BLaER1 treated with 17β-estradiol and CSF1 and Interleukin-3, amounts not matched to agents 10 nM and 100 nM (cell line): Measurements from ENCODE around the gene MRPS23.

Experiments
- H3K27ac ChIP-seq, 11 experiments: shearing (Covaris generic); formaldehyde crosslinking; 2 replicates each; pipeline ENCODE4 v1.8.1; 2022
- H3K27me3 ChIP-seq, 11 experiments: shearing (Covaris generic); formaldehyde crosslinking; 2 replicates each; pipeline ENCODE4 v1.8.1; 2022
- H3K36me3 ChIP-seq, 11 experiments: shearing (Covaris generic); formaldehyde crosslinking; 2 replicates each; pipeline ENCODE4 v1.8.1; 2022
- H3K4me1 ChIP-seq, 10 experiments: shearing (Covaris generic); formaldehyde crosslinking; 2 replicates each; pipeline ENCODE4 v1.8.1; 2022
- H3K4me2 ChIP-seq, 11 experiments: shearing (Covaris generic); formaldehyde crosslinking; 2 replicates each; pipeline ENCODE4 v1.8.1; 2022
- H3K4me3 ChIP-seq, 10 experiments: shearing (Covaris generic); formaldehyde crosslinking; 2 replicates each; pipeline ENCODE4 v1.8.1; 2022
- H3K9ac ChIP-seq, 11 experiments: shearing (Covaris generic); formaldehyde crosslinking; 2 replicates each; pipeline ENCODE4 v1.8.1; 2022
- H3K9me3 ChIP-seq, 11 experiments: shearing (Covaris generic); formaldehyde crosslinking; replicated peaks in 1 of 11; 2 replicates each; pipeline ENCODE4 v1.8.1; 2022
- H4K20me1 ChIP-seq, 11 experiments: shearing (Covaris generic); formaldehyde crosslinking; 2 replicates each; pipeline ENCODE4 v1.8.1; 2022
- Cebpa-rat ChIP-seq, 11 experiments: shearing (Covaris generic); IDR thresholded peaks; 2 replicates each; pipeline ENCODE4 v1.8.1; 2022

The MRPS23 gene

DNA sequence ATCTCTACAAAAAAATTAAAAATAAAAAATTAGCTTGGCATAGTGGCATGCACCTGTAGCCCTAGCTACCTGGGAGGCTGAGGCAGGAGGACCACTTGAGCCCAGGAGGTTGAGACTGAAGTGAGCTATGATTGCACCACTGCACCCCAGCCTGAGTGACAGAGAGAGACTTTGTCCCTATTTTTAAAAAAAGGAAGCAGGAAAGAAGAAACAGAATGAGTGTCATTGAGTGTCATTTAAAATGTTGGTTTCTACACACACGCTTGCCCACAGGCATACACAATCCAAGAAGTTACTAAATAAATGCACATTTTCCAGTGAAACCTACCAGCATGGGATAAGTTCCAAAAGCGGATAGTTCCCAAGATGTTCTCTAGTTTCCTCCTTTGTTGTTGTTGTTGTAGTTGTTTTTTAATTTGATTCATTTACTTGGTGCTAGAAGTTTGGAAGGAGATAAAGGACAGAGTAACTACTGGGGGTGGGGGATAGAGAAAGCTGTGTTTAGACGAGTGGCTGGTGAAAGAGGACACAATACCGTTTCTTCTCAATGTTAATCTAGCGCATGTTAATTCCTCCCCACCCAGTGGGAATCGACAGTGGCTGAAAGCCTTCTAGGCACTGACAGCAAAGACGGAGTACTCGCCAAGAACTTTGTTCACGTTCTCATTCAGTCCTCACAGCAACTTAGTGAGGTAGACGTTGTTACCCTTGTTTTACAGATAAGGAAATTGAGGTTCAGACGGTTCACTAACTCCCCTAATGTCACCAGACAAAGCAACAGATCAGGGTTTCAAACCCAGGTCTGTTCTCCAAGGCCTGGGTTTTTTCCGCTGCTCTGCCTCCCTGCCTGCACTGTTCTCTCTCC is 17.3 kb downstream of the MRPS23 start:
- Histone ChIP-seq H3K4me3 (peak overlapping the region; percentile 42 to 64 (median 51); a peak in 17 of 20 replicates), H3K4me2 (peak overlapping the region; percentile 68 to 93 (median 86)), H3K4me1 (peaks cover 17 to 53% (median 44%) of the 10 kb centered on the region in 10 experiments), H3K36me3 (peaks cover 7 to 15% (median 9%) of the 10 kb centered on the region in 11 experiments; a peak in 18 of 22 replicates), H4K20me1 (peaks cover 0 to 5% (median 0%) of the 10 kb centered on the region in 11 experiments; a peak in 3 of 22 replicates), H3K27me3 (no peaks in the 10 kb centered on the region), H3K9ac (peak overlapping the region; percentile 43 to 84 (median 77); a peak in 21 of 22 replicates), H3K9me3 (no peaks in the 10 kb centered on the region), H3K27ac (peak overlapping the region in 9 of 11 experiments; percentile 64 to 93 (median 86); a peak in 20 of 22 replicates)
- TF ChIP-seq Cebpa-rat (IDR thresholded peaks at IDR 0.05) = peak in 6 of 11 experiments; percentile 37 to 75 (median 52); a peak in 6 of 22 replicates

DNA sequence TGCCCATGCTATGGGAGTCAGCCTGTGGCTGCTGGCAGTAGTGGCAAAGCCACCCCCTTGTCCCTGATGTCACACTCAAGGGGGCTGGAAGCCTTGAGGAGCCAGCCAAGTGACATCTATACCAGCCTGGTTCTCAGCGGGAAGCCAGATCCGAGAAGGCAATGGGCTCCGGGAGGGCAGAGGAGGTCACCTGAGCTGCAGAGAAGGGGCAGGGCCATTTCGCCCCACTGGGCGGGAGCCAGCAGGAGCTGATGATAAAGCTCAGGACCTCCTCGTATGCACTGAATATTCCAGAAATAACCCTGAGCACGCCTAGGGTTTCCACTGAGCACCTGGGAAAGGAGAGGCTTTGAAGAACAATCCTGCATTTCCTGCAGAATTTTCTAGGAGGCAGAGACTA is 19.0 kb downstream of the MRPS23 start:
- Histone ChIP-seq H3K36me3 (no peaks in the 10 kb centered on the region), H3K27ac (peak overlapping the region in 5 of 11 experiments; percentile 3 to 93 (median 91); a peak in 6 of 22 replicates), H3K9me3 (no peaks in the 10 kb centered on the region), H3K4me2 (peak overlapping the region in 8 of 11 experiments; percentile 5 to 93 (median 82); a peak in 10 of 22 replicates), H3K9ac (no peak overlapping the region), H3K4me3 (no peak overlapping the region), H3K27me3 (no peaks in the 10 kb centered on the region), H3K4me1 (peaks cover 17 to 53% (median 44%) of the 10 kb centered on the region in 10 experiments), H4K20me1 (peaks cover 0 to 5% (median 0%) of the 10 kb centered on the region in 11 experiments; a peak in 3 of 22 replicates)
- TF ChIP-seq Cebpa-rat (IDR thresholded peaks at IDR 0.05) = no peak

DNA sequence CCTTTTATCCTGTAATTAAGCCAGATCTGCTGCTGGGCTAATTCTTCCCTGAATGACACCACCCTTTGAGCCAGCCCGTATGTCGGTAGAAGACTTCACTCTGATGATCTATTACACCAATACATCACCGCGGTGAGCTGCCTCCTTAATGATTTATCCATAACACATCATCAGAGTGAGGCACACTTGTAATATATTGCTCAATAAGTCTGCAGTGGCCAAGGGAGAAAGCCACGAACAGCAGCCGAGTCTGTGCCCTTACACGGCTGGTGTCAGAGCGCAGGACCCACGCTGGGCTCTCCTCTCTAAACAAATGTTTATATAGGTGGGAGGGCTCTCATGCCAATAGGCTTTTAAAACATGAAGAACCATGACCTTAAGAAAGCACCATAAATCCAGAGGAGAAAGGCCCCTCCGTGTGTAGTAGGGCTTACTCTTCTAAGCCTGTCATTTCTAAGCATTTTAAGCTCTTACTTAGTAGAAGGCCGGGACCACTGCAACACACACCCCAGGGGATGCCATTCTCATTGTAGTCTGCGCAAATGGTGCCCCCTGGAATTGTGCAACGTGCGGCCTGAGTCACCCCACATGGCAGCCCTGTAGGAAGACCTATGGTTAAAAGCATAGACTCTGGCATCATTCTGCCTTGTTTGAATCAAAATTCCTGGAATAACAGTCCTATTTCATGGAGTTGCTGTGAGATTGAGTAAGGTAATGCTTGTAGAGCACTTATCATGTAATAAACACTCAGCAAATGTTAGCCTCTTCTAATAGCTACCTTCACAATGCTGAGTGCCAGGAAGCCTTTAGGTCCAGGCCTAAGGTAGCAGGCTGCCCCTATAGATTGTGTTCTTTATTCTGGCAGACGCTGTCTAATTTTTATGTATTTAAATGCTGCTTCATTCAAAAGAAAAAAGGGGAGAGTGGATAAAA is 26.1 kb downstream of the MRPS23 start:
- no peak overlapping the region for H3K4me3 ChIP-seq
- no peak overlapping the region for H3K27ac ChIP-seq
- H3K36me3 ChIP-seq = no peaks in the 10 kb centered on the region
- H3K4me1 ChIP-seq = peaks cover 3 to 17% (median 8%) of the 10 kb centered on the region in 10 experiments; a peak in 11 of 20 replicates
- no peak overlapping the region for H3K9ac ChIP-seq
- H3K27me3 ChIP-seq = no peaks in the 10 kb centered on the region
- peak in 2 of 11 experiments; percentile 12 to 50; a peak in 2 of 22 replicates for TF ChIP-seq Cebpa-rat (IDR thresholded peaks at IDR 0.05)
- H4K20me1 ChIP-seq = no peaks in the 10 kb centered on the region
- H3K4me2 ChIP-seq = peak overlapping the region in 1 of 11 experiments; percentile 2; a peak in 2 of 22 replicates
- no peaks in the 10 kb centered on the region for H3K9me3 ChIP-seq

DNA sequence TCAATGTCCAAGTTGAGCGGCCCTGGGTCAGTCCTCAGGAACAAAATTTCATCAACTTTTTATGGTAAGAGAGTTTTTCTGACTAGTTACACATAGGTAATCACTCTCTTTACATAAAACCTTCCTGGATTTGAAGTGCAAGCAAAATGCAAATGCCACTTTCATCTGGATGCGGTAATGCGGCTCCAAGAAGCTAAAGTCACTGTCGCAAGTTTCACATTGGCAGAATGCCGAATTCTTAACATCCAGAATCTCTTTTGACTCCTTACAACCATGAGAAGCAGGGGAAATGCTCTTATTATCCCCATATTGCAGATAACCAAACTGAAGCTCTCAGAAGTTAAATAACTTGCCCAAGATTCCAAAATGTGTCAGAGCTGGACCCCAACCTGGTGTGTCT is 30.0 kb downstream of the MRPS23 start:
- Histone ChIP-seq H4K20me1 (no peaks in the 10 kb centered on the region), H3K9ac (no peak overlapping the region), H3K27me3 (peaks cover 0 to 7% (median 0%) of the 10 kb centered on the region in 11 experiments; a peak in 1 of 22 replicates), H3K27ac (no peak overlapping the region), H3K4me3 (no peak overlapping the region), H3K9me3 (no peaks in the 10 kb centered on the region), H3K36me3 (no peaks in the 10 kb centered on the region), H3K4me1 (peaks cover 10 to 27% (median 14%) of the 10 kb centered on the region in 10 experiments; a peak in 19 of 20 replicates), H3K4me2 (0 out of 22 replicates have a peak overlapping the region, but pooled peaks of 1 of the 11 experiments have one; percentile 50)
- no peak for TF ChIP-seq Cebpa-rat (IDR thresholded peaks at IDR 0.05)

DNA sequence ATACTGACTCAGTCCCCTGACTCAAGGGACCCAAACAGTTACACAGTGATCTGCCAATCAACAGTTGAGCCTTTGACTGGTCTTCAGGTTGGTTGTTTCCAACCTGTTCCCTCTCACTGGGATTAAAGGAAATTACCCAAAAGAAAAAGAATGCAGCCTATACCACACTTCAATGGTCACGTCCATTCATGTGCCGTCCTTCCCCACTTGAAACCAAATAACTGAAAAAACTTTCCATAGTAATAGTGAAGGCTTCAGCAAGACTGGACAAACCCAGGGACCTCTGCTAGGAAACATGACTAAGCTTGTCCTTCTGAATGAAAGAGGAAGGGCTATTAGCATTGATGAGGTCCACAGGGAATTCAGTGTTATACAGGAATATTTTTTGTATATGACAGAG is 30.6 kb downstream of the MRPS23 start:
- peak overlapping the region in 5 of 11 experiments; percentile 11 to 50 (median 34); a peak in 9 of 22 replicates for H3K4me2 ChIP-seq
- H3K27me3 ChIP-seq = peaks cover 0 to 10% (median 0%) of the 10 kb centered on the region in 11 experiments; a peak in 4 of 22 replicates
- H3K9me3 ChIP-seq = no peaks in the 10 kb centered on the region
- H3K9ac ChIP-seq = no peak overlapping the region
- no peak overlapping the region for H3K4me3 ChIP-seq
- no peaks in the 10 kb centered on the region for H3K36me3 ChIP-seq
- no peak for TF ChIP-seq Cebpa-rat (IDR thresholded peaks at IDR 0.05)
- H4K20me1 ChIP-seq = no peaks in the 10 kb centered on the region
- H3K27ac ChIP-seq = no peak overlapping the region
- H3K4me1 ChIP-seq = peaks cover 10 to 27% (median 16%) of the 10 kb centered on the region in 10 experiments; a peak in 19 of 20 replicates

DNA sequence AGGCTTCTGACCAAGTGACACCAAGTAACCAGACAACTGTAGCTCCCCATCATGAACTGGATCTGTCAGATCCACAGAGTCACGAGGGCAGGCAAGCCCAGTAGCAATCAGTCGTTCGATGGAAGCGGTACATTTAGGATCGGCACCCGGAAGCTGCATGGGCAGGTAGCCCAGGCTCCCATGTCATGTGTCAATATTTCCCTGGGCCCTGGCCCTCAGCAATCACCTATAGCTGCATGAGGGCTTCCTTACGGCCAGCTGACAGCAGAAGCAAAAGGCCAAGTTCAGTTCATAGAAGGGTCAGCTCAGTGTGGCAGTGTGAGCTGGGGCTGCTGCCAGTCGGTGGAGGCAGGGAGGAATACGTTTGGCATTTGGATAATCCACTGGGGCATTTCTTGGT is 31.8 kb downstream of the MRPS23 start:
- Histone ChIP-seq H3K4me3 (no peak overlapping the region), H3K36me3 (no peaks in the 10 kb centered on the region), H3K27me3 (peaks cover 0 to 19% (median 0%) of the 10 kb centered on the region in 11 experiments; a peak in 4 of 22 replicates), H3K9ac (no peak overlapping the region), H3K4me1 (peaks cover 10 to 28% (median 20%) of the 10 kb centered on the region in 10 experiments), H3K9me3 (no peaks in the 10 kb centered on the region), H3K4me2 (no peak overlapping the region), H3K27ac (no peak overlapping the region), H4K20me1 (no peaks in the 10 kb centered on the region)
- no peak for TF ChIP-seq Cebpa-rat (IDR thresholded peaks at IDR 0.05)

DNA sequence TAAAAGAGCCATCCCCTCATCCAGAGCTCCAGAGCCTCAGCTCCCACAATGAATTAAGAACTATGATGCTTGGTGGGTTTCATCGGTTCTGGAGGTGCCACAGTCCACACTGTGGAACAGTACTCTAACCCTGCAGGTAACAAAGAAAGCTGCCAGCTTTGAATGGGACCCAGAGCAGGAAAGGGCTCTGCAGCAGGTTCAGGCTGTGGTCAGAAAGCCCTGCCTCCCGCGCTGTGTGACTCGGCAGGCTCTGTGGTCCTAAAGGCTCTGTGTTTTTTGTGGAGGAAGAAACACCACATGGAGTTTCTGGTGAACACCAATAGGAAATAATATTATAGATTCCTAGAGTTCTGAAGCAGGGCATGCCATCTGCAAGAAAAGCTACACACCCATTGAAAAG is 32.5 kb downstream of the MRPS23 start:
- no peak overlapping the region for H3K4me3 ChIP-seq
- H3K36me3 ChIP-seq = no peaks in the 10 kb centered on the region
- no peak overlapping the region for H3K27ac ChIP-seq
- H3K27me3 ChIP-seq = peaks cover 0 to 27% (median 0%) of the 10 kb centered on the region in 11 experiments; a peak in 4 of 22 replicates
- H3K9me3 ChIP-seq = no peaks in the 10 kb centered on the region
- H3K4me2 ChIP-seq = peak overlapping the region in 8 of 11 experiments; percentile 63 to 72 (median 68); a peak in 16 of 22 replicates
- H3K4me1 ChIP-seq = peaks cover 14 to 36% (median 28%) of the 10 kb centered on the region in 10 experiments
- no peak for TF ChIP-seq Cebpa-rat (IDR thresholded peaks at IDR 0.05)
- no peaks in the 10 kb centered on the region for H4K20me1 ChIP-seq
- no peak overlapping the region for H3K9ac ChIP-seq

DNA sequence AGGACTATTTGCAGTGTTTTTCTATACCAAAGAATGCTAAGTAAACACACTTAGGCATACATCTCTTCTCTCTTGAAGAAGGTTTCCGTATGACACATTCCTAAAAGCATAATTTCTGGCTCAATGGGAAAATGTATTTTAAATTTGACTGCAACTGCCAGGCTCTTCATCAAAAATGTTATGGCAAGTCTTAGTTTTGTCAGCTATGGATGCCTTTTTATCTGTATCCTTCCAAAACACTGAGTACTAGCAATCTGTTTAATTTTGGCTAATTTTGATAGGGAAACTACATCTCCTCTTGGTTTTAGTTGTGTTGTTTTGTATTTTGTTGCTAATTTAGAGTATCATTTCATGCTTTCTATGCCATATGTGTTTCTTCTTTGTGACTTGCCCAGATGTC is 35.4 kb downstream of the MRPS23 start:
- Histone ChIP-seq H3K4me1 (peaks cover 32 to 63% (median 55%) of the 10 kb centered on the region in 10 experiments), H4K20me1 (peaks cover 0 to 18% (median 5%) of the 10 kb centered on the region in 11 experiments; a peak in 11 of 22 replicates), H3K27ac (no peak overlapping the region), H3K4me3 (no peak overlapping the region), H3K36me3 (no peaks in the 10 kb centered on the region), H3K27me3 (peaks cover 0 to 51% (median 5%) of the 10 kb centered on the region in 11 experiments; a peak in 9 of 22 replicates), H3K9me3 (no peaks in the 10 kb centered on the region), H3K9ac (no peak overlapping the region), H3K4me2 (0 out of 22 replicates have a peak overlapping the region, but pooled peaks of 1 of the 11 experiments have one; percentile 9)
- TF ChIP-seq Cebpa-rat (IDR thresholded peaks at IDR 0.05) = no peak
